RCC 7860 (cell line): ENCODE data around the gene C19orf33.

Source experiments
- DNase-seq: peaks from one replicate; pipeline ENCODE4 v3.0.0-alpha.2; 2015; ENCODE audit warnings: low spot score
- FAIRE-seq: peaks from 2 replicates; lab custom pipeline; 2012; peaks lifted over from hg19 to GRCh38; lab: Jason Lieb, UNC

Gene C19orf33

GRCh38 chr19:38308006-38308766, 4.1 kb downstream of the C19orf33 start:
- FAIRE-seq (no peak), DNase-seq (no peak)

GRCh38 chr19:38308926-38309614, 5.0 kb downstream of the C19orf33 start:
- DNase-seq = no peak
- no peak for FAIRE-seq

GRCh38 chr19:38309615-38310278, 5.7 kb downstream of the C19orf33 start:
- no peak for FAIRE-seq

GRCh38 chr19:38310279-38310670, 6.2 kb downstream of the C19orf33 start:
- no peak for DNase-seq
- no peak for FAIRE-seq

More at GRCh38 chr19:38309615-38310278, 5.7 kb downstream of the C19orf33 start:
- DNase-seq = no peak

GRCh38 chr19:38310986-38311385, 6.9 kb downstream of the C19orf33 start:
- no peak for DNase-seq
- no peak for FAIRE-seq

- DNase-seq (peak; percentile 95), FAIRE-seq (no peak)
These were observed 11.8 kb downstream of the C19orf33 start, which contains the start of gene YIF1B for GRCh38 chr19:38315657-38316476. Gene YIF1B (minus strand): TSS chr19:38315947. CDS start chr19:38315917, 30 bp downstream.

- DNase-seq = no peak
- FAIRE-seq = no peak
These were observed 12.5 kb downstream of the C19orf33 start for GRCh38 chr19:38316477-38317067.

- no peak for DNase-seq
- FAIRE-seq = no peak
These were observed 13.1 kb downstream of the C19orf33 start for GRCh38 chr19:38317104-38317612.

- DNase-seq (no peak), FAIRE-seq (no peak)
These were observed 14.6 kb downstream of the C19orf33 start for GRCh38 chr19:38318660-38319059.

GRCh38 chr19:38319421-38320258, 15.6 kb downstream of the C19orf33 start, which contains the start of gene KCNK6:
Gene KCNK6 (plus strand): TSS chr19:38319845. CDS start chr19:38319951, 106 bp downstream.
- DNase-seq (no peak), FAIRE-seq (no peak)

- DNase-seq = no peak
- no peak for FAIRE-seq
These were observed 16.9 kb downstream of the C19orf33 start for GRCh38 chr19:38320969-38321339.

- no peak for FAIRE-seq
- no peak for DNase-seq
These were observed 17.7 kb downstream of the C19orf33 start for GRCh38 chr19:38321646-38322196.

GRCh38 chr19:38323291-38323690, 19.2 kb downstream of the C19orf33 start:
- no peak for DNase-seq
- no peak for FAIRE-seq

GRCh38 chr19:38324431-38324830, 20.4 kb downstream of the C19orf33 start:
- DNase-seq (no peak), FAIRE-seq (no peak)

- FAIRE-seq (no peak), DNase-seq (no peak)
These were observed 22.5 kb downstream of the C19orf33 start for GRCh38 chr19:38326591-38326990.

- no peak for FAIRE-seq
- DNase-seq = no peak
These were observed 25.6 kb downstream of the C19orf33 start for GRCh38 chr19:38329651-38330050.

GRCh38 chr19:38331728-38332127, 27.7 kb downstream of the C19orf33 start:
- DNase-seq (no peak), FAIRE-seq (no peak)

- no peak for FAIRE-seq
These were observed 29.2 kb downstream of the C19orf33 start for GRCh38 chr19:38333245-38333644.

More at GRCh38 chr19:38333245-38333644, 29.2 kb downstream of the C19orf33 start:
- DNase-seq = no peak
